Measurements from ENCODE around the gene PIRT. TPM values are rescaled to one million over a fixed set of nuclear protein-coding genes. Genes with fewer than 3 reads are reported as not detected.

PIRT gene
- total and polyA plus RNA-seq, 2 of the 8 experiments (the other 6 are each of a cell fraction or from before 2014, with no cell fraction given) = 0.03 TPM; not detected in 1

GRCh38 chr17:10837921-10838320 is at the start of gene PIRT (continued):
- TF ChIP-seq EZH2 (IDR thresholded peaks at IDR 0.05; ENCODE audit: low read depth, low read length, severe bottlenecking) = no peak
- no peak for TF ChIP-seq ZNF274 (IDR thresholded peaks at IDR 0.05; ENCODE audit: borderline replicate concordance, extremely low read depth, low read length)
- TF ChIP-seq ATF3 (IDR thresholded peaks at IDR 0.05; ENCODE audit: insufficient read depth, low read depth, low read length) = no peak
- TF ChIP-seq MAFK (IDR thresholded peaks at IDR 0.05; ENCODE audit: low read depth, low read length) = no peak
- no peak for TF ChIP-seq USF2 (IDR thresholded peaks at IDR 0.05; ENCODE audit: low read length)
- no peak for TF ChIP-seq CHD2 (IDR thresholded peaks at IDR 0.05; ENCODE audit: low read length)
- no peak for TF ChIP-seq TBP (IDR thresholded peaks at IDR 0.05; ENCODE audit: low read depth, low read length)

All from H1 (cell line).